A549 (cell line): ENCODE results near the gene MSI2. TPM values are rescaled to one million over a fixed set of nuclear protein-coding genes. Genes with fewer than 3 reads are reported as not detected.

Source experiments
- ATAC-seq, 2 experiments: fragments of 200-7000 bp in 1 of 2; fragments of >200 bp in 1 of 2; cut with Nextera tagmentation in 1 of 2; cut with Tn5 transposase in 1 of 2; 3 replicates each; pipeline versions ENCODE4 v1.8.0 to v1.9.1; 2018 to 2020; ENCODE audit warnings: mild to moderate bottlenecking in 1 of 2, moderate library complexity in 1 of 2
- CTCF ChIA-PET: fragments of 300-600 bp; sonication (Branson Sonifier 250); formaldehyde crosslinking; extraction: SDS; loops from one replicate; lab custom pipeline; 2021; ENCODE audit warnings: antibody characterized with exemption, inconsistent platforms; lab: Yijun Ruan, JAX
- POLR2A ChIA-PET: fragments of 350-600 bp; formaldehyde crosslinking; extraction: SDS; loops from one replicate; lab custom pipeline; 2021; ENCODE audit warnings: antibody characterized with exemption, inconsistent platforms; lab: Yijun Ruan, JAX
- DNase-seq, 2 experiments: peaks; one replicate each; pipeline versions ENCODE4 v3.0.0 to v3.0.0-alpha.2; 2011 to 2016; ENCODE audit warnings: low read depth in 1 of 2, low spot score in 1 of 2
- FAIRE-seq: peaks from 2 replicates; lab custom pipeline; 2011; peaks lifted over from hg19 to GRCh38; lab: Jason Lieb, UNC
- H3K27ac ChIP-seq, 2 experiments: fragments of >200 bp; sonication (Bioruptor Twin); formaldehyde crosslinking; 3 replicates each; pipeline ENCODE4 v1.5.1; 2016 to 2017
- H3K4me1 ChIP-seq: fragments of >200 bp; sonication (Bioruptor Twin); formaldehyde crosslinking; 3 replicates; pipeline ENCODE4 v1.6.1; 2016
- H3K4me2 ChIP-seq: fragments of >200 bp; sonication (Bioruptor Twin); formaldehyde crosslinking; 3 replicates; pipeline ENCODE4 v1.6.1; 2016
- H3K4me3 ChIP-seq: fragments of >200 bp; sonication (Bioruptor Twin); formaldehyde crosslinking; 3 replicates; pipeline ENCODE4 v1.5.1; 2016
- H3K9me3 ChIP-seq: fragments of >200 bp; sonication (Bioruptor Twin); formaldehyde crosslinking; 3 replicates; pipeline ENCODE4 v1.6.1; 2016
- EHF ChIP-seq: fragments of 250-450 bp; sonication (Bioruptor Pico); IDR thresholded peaks from 2 replicates; pipeline ENCODE4 v1.5.0; 2020; ENCODE audit warnings: mild to moderate bottlenecking
- EP300 ChIP-seq, 2 experiments: fragments of >200 bp; sonication (Bioruptor Twin); formaldehyde crosslinking; IDR thresholded peaks; 2 replicates in 1 of 2; 3 replicates in 1 of 2; pipeline ENCODE4 v1.6.1; 2016 to 2017
- ESRRA ChIP-seq: fragments of 150-350 bp; IDR thresholded peaks from 2 replicates; pipeline ENCODE4 v1.6.1; 2014; ENCODE audit warnings: mild to moderate bottlenecking, low read length, borderline replicate concordance
- FOSL2 ChIP-seq, 2 experiments: fragments of 450-650 bp in 1 of 2; fragments of >200 bp in 1 of 2; sonication (Bioruptor Twin) in 1 of 2; formaldehyde crosslinking; IDR thresholded peaks; 2 replicates each; pipeline versions ENCODE4 v1.5.0 to v1.6.1; 2016 to 2020; ENCODE audit warnings: mild to moderate bottlenecking in 1 of 2, moderate library complexity in 1 of 2
- GATA3 ChIP-seq: IDR thresholded peaks from 2 replicates; pipeline ENCODE4 v1.6.1; 2012; ENCODE audit warnings: borderline replicate concordance
- HDAC2 ChIP-seq: fragments of 200-600 bp; sonication (generic); IDR thresholded peaks from 2 replicates; pipeline ENCODE4 v1.6.1; 2016
- HEYL ChIP-seq: fragments of 250-450 bp; sonication (Bioruptor Pico); IDR thresholded peaks from 2 replicates; pipeline ENCODE4 v1.8.0; 2021; ENCODE audit warnings: mild to moderate bottlenecking, moderate library complexity
- HOXA7 ChIP-seq: fragments of 250-450 bp; sonication (Bioruptor Pico); IDR thresholded peaks from 2 replicates; pipeline ENCODE4 v1.5.0; 2020; ENCODE audit warnings: mild to moderate bottlenecking, moderate library complexity
- HOXB13 ChIP-seq: fragments of 250-450 bp; sonication (Bioruptor Pico); IDR thresholded peaks from 2 replicates; pipeline ENCODE4 v1.5.0; 2020; ENCODE audit warnings: low read depth, mild to moderate bottlenecking, moderate library complexity
- KDM1A ChIP-seq: fragments of 200-600 bp; sonication (generic); IDR thresholded peaks from 2 replicates; pipeline ENCODE4 v1.6.1; 2016; ENCODE audit warnings: low read depth, mild to moderate bottlenecking
- MAZ ChIP-seq: fragments of 150-350 bp; IDR thresholded peaks from 2 replicates; pipeline ENCODE4 v1.6.1; 2014; ENCODE audit warnings: antibody characterized with exemption, low read depth, low read length, borderline replicate concordance
- MYC ChIP-seq: IDR thresholded peaks from 2 replicates; pipeline ENCODE4 v1.6.1; 2012; ENCODE audit warnings: mild to moderate bottlenecking, inconsistent platforms, low read length, improper control_type of control experiment, borderline replicate concordance
- RAD21 ChIP-seq, 2 experiments: fragments of >200 bp in 1 of 2; sonication (Bioruptor Twin) in 1 of 2; formaldehyde crosslinking in 1 of 2; IDR thresholded peaks in 1 of 2; conservative IDR thresholded peaks in 1 of 2; 2 replicates in 1 of 2; 3 replicates in 1 of 2; pipeline ENCODE4 v1.6.1; 2012 to 2018; ENCODE audit warnings: inconsistent platforms in 1 of 2
- RFX5 ChIP-seq: fragments of 450-650 bp; IDR thresholded peaks from 2 replicates; pipeline ENCODE4 v1.7.1; 2014; ENCODE audit warnings: antibody characterized with exemption, mild to moderate bottlenecking, moderate library complexity
- TFCP2L1 ChIP-seq: fragments of 250-450 bp; sonication (Bioruptor Pico); IDR thresholded peaks from 2 replicates; pipeline ENCODE4 v1.5.0; 2021; ENCODE audit warnings: mild to moderate bottlenecking
- ZC3H11A ChIP-seq: fragments of 450-650 bp; IDR thresholded peaks from 2 replicates; pipeline ENCODE4 v1.6.1; 2014; ENCODE audit warnings: antibody characterized with exemption, mild to moderate bottlenecking
- WGBS: methylation state at CpG from one replicate; pipeline ENCODE4 v1.1.6; 2017; ENCODE audit errors: missing lambda C conversion rate; 5-methylcytosine and 5-hydroxymethylcytosine counted together
- polyA plus RNA-seq, 4 experiments: library from polyadenylated mRNA; depleted of rRNA in 3 of 4; stranded (reverse); fragments of >200 nt; fragmentation: RNase III in 1 of 4; extraction: RNeasy Plus Mini Kit Qiagen cat#74134 plus additional on column Dnase treatment in 1 of 4; gene quantifications; 2 replicates in 3 of 4; 3 replicates in 1 of 4; pipeline ENCODE4 v1.2.3, GENCODE V29; 2011 to 2017
- TF ChIP-seq, protein P1 (sequence below): IDR thresholded peaks from 2 replicates; pipeline ENCODE4 v1.6.1; 2012
- TF ChIP-seq, protein P2 (sequence below): fragments of 250-450 bp; sonication (Bioruptor Pico); IDR thresholded peaks from 2 replicates; pipeline ENCODE4 v1.5.0; 2020; ENCODE audit warnings: low read depth, mild to moderate bottlenecking, moderate library complexity

MSI2 gene
- polyA plus RNA-seq, 2 of the 4 experiments (the other 2 are of a cell fraction) = 43.6 to 44.4 TPM

DNA sequence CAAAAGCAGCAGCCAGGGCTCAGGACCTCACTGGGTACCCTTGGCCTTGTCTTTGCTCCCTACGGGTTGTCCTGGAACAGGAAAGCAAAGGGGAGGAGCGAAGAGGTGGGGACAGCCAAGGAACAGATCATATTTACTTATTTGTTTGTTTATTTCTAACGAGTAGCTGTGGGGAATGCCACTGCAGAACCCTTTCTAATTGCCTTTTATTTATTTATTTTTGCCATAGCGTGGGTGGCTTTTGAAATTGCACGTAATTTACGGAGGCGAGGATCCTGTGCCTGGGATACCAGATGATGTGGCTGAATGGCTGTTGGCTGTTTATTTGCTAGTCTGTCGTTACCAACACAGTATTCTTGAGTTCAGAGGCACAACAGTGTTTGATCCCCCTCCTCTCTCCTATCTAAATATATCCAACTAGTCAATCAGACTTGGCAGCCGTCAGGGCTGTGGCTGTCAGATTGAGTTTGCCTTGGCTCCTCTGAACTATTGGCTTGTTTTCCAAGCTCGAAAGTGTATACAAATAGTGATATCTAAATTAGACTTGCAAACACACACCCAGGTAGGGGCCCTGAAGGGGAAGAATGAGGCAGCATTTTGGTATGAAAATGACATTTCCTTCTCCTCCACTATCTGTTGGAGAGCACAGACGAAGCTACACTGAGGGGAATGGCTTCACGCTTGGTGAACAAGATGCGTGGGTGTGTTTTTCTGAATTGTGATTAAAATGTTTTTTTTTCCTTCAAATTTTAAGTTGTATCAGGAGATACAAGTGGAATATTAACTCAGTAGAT is 110.4 kb downstream of the MSI2 start:
- no peak for FAIRE-seq
- H3K4me2 ChIP-seq = peak overlapping the region; percentile 44
- POLR2A ChIA-PET = no interaction called here
- peak; percentile 37 for TF ChIP-seq GATA3
- TF ChIP-seq, protein P1, sequence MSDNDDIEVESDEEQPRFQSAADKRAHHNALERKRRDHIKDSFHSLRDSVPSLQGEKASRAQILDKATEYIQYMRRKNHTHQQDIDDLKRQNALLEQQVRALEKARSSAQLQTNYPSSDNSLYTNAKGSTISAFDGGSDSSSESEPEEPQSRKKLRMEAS = 0 out of 2 replicates have a peak, but pooled peaks have one; percentile 15
- TF ChIP-seq MAZ = no peak
- no peak for TF ChIP-seq EP300 (IDR thresholded peaks at IDR 0.05)
- no peak for TF ChIP-seq TFCP2L1
- TF ChIP-seq FOSL2 (IDR thresholded peaks at IDR 0.05) = no peak
- no peak for TF ChIP-seq FOSL2 (CRISPR knock-in tag; IDR thresholded peaks at IDR 0.05)
- TF ChIP-seq EHF (CRISPR knock-in tag) = no peak
- no peak for TF ChIP-seq HOXA7 (CRISPR knock-in tag)
- TF ChIP-seq, all 56 proteins: peak for 2
- DNase-seq = peak in 1 of 2 experiments; percentile 62
- CTCF ChIA-PET = interaction anchor here (0.7 to 6.0 kb wide), 5 partner anchors 14 to 232 kb away, joined by 3 to 33 read pairs (median 3); no protein-coding TSS in a partner anchor
- Histone ChIP-seq H3K4me3 (no peak overlapping the region), H3K9me3 (no peaks in the 10 kb centered on the region), H3K27ac (peak overlapping the region; percentile 88 to 91), H3K4me1 (peaks cover 79% of the 10 kb centered on the region)
- ATAC-seq = peak in 1 of 2 experiments; percentile 51; a peak in 3 of 6 replicates
- 58% methylated on average over 13 of the region's 13 CpGs for WGBS

DNA sequence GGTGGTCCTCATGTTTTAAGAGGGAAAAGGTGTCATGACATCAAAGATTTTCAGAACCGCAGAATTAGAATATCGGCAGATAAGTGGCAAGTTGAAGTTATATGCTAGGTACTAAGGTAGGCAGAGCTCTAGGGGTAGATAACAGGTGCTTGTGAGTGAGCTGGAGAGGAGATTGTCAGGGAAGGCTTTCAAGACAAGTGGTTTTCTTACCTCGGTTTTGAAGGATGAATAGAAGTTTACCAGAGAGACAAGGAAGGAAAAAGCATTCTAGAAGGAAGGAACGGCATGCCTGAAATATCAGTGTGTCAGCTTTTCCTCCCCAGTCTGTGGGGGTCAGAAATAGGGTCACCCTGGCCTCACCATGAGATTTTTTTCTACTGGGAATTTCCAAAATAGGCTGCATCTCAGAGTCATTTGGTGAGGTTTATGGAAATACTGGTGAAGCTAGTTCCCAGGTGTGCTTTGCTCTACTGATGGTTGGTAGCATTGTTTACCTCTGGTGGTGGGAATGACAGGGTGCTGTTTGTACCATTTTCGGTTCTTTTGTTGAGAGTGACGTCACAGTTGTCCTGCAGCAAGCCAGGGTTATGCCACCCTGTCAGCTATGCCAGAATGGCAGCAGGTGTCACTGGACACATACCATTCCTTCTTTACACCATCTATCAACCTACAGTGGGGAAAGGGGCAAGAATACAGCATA is 112.5 kb downstream of the MSI2 start:
- ATAC-seq (no peak), DNase-seq (no peak), FAIRE-seq (no peak)
- Histone ChIP-seq H3K4me1 (peaks cover 91% of the 10 kb centered on the region), H3K4me3 (no peak overlapping the region), H3K9me3 (peaks cover 9% of the 10 kb centered on the region), H3K27ac (peak overlapping the region; percentile 88 to 91), H3K4me2 (peak overlapping the region; percentile 71)
- ChIA-PET POLR2A (no interaction called here), CTCF (interaction anchor here (0.9 to 6.0 kb wide), 7 partner anchors 8 to 415 kb away, joined by 3 to 33 read pairs (median 4); no protein-coding TSS in a partner anchor)
- WGBS = 80% methylated on average over 6 of the region's 6 CpGs
- TF ChIP-seq ZC3H11A = no peak
- 0 out of 5 replicates have a peak, but pooled peaks of 1 of the 2 experiments have one; percentile 11 for TF ChIP-seq RAD21 (conservative IDR thresholded peaks at IDR 0.05 in 1 of 2, IDR thresholded peaks at IDR 0.05 in 1 of 2)

DNA sequence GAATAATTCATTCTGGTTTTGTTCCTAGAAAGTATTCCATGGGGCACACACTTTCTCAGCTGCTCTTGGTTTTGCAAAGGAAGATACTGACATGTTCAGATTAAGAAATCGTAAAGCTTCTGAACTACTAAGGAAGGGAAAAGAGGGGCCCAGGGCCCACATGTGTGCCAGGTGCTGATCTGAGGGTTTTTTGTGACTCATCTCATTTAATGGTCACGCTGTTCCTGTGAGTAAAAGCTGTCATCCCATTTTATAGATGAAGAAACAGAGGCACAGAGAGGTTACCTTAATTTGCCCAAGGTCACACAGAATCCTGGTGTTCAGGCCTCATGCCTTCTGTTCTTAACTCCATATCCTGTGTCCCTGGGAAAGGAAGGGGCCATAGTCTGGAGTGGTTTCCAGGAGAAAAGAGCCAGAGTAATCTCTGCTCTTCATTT is 113.2 kb downstream of the MSI2 start:
- ATAC-seq (peak; percentile 25 to 46; a peak in 5 of 6 replicates), DNase-seq (no peak), FAIRE-seq (no peak)
- Histone ChIP-seq H3K4me2 (peak overlapping the region; percentile 71), H3K27ac (peak overlapping the region; percentile 88 to 91), H3K9me3 (peaks cover 15% of the 10 kb centered on the region), H3K4me3 (no peak overlapping the region), H3K4me1 (peaks cover 84% of the 10 kb centered on the region)
- CTCF ChIA-PET = interaction anchor here (0.9 to 6.0 kb wide), 7 partner anchors 9 to 414 kb away, joined by 3 to 33 read pairs (median 4); no protein-coding TSS in a partner anchor
- TF ChIP-seq, protein P2, sequence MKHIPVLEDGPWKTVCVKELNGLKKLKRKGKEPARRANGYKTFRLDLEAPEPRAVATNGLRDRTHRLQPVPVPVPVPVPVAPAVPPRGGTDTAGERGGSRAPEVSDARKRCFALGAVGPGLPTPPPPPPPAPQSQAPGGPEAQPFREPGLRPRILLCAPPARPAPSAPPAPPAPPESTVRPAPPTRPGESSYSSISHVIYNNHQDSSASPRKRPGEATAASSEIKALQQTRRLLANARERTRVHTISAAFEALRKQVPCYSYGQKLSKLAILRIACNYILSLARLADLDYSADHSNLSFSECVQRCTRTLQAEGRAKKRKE (CRISPR knock-in tag) = 0 out of 2 replicates have a peak, but pooled peaks have one; percentile 33
- TF ChIP-seq HDAC2 = peak; percentile 93
- TF ChIP-seq HOXB13 (CRISPR knock-in tag) = no peak; the same call in 1 of the 2 replicates
- 0 out of 2 replicates have a peak, but pooled peaks have one; percentile 22 for TF ChIP-seq HEYL
- no peak for TF ChIP-seq FOSL2 (IDR thresholded peaks at IDR 0.05)
- TF ChIP-seq FOSL2 (CRISPR knock-in tag; IDR thresholded peaks at IDR 0.05) = peak; percentile 42; the same call in 1 of the 2 replicates
- peak; percentile 95 for TF ChIP-seq KDM1A
- TF ChIP-seq ESRRA = peak; percentile 70; the same call in 1 of the 2 replicates
- TF ChIP-seq MYC = no peak
- TF ChIP-seq RFX5 = no peak
- POLR2A ChIA-PET = no interaction called here
- 63% methylated on average over 2 of the region's 2 CpGs for WGBS
